ENCODE measurements around the gene MYO5B.

Gene MYO5B

GRCh38 chr18:50038448-50038847 lies 156.5 kb downstream of the MYO5B start:
- TF ChIP-seq ZFX (IDR thresholded peaks at IDR 0.05): no peak
- no peak for TF ChIP-seq CTCF (conservative IDR thresholded peaks at IDR 0.05)
- H3K27ac ChIP-seq: no peak overlapping the region

GRCh38 chr18:50034029-50034428 lies 160.9 kb downstream of the MYO5B start:
- no peak overlapping the region for H3K27ac ChIP-seq
- TF ChIP-seq ZFX (IDR thresholded peaks at IDR 0.05) (no peak), CTCF (conservative IDR thresholded peaks at IDR 0.05) (no peak)

GRCh38 chr18:50033004-50033403 lies 161.9 kb downstream of the MYO5B start:
- no peak for TF ChIP-seq CTCF (conservative IDR thresholded peaks at IDR 0.05)
- no peak for TF ChIP-seq ZFX (IDR thresholded peaks at IDR 0.05)
- H3K27ac ChIP-seq: no peak overlapping the region

- H3K27ac ChIP-seq: no peak overlapping the region
- TF ChIP-seq ZFX (IDR thresholded peaks at IDR 0.05) (no peak), CTCF (conservative IDR thresholded peaks at IDR 0.05) (no peak)
Observed at GRCh38 chr18:50030146-50030545, 164.8 kb downstream of the MYO5B start.

GRCh38 chr18:50027996-50028395 lies 167.0 kb downstream of the MYO5B start:
- no peak for TF ChIP-seq CTCF (conservative IDR thresholded peaks at IDR 0.05)
- no peak for TF ChIP-seq ZFX (IDR thresholded peaks at IDR 0.05)
- no peak overlapping the region for H3K27ac ChIP-seq

- TF ChIP-seq ZFX (IDR thresholded peaks at IDR 0.05): no peak
- no peak for TF ChIP-seq CTCF (conservative IDR thresholded peaks at IDR 0.05)
- H3K27ac ChIP-seq: no peak overlapping the region
Observed at GRCh38 chr18:50024466-50024865, 170.5 kb downstream of the MYO5B start.

- TF ChIP-seq CTCF (conservative IDR thresholded peaks at IDR 0.05): no peak
- no peak for TF ChIP-seq ZFX (IDR thresholded peaks at IDR 0.05)
- H3K27ac ChIP-seq: no peak overlapping the region
Observed at GRCh38 chr18:50022985-50023384, 172.0 kb downstream of the MYO5B start.
